ENCODE data around the gene TMEM255B. TPM values are rescaled to one million over a fixed set of nuclear protein-coding genes. Genes with fewer than 3 reads are reported as not detected.
A peak's percentile ranks its signal among the peaks of the same experiment; 100 is the strongest.
"Not testable (repeated sequence)": the region's sequence is repeated elsewhere in the genome, so short reads cannot be mapped to it uniquely, and the experiment has no call there.

TMEM255B gene
- total and polyA plus RNA-seq, 9 donors = 0.60 to 18.6 (median 7.9) TPM

DNA sequence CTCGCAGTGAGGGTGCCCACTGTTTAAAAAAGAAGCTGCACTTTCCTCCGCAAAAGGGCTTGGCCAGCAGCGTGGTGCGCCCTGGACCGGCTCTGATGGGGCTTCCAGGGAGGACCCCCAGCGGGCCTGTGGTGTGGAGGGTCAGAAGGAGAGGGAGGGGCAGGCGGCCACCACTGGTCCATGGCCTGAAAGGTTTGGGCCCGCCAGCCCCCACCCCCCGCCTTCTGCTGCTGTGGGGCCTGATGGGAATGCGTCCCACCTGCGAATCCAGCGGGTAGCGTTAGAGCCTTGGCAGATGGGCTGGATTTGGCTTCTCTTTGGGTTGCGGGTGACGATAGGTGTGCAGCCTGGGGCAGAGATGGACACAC, 34.7 kb downstream of the TMEM255B start:
- WGBS, 3 donors = 93 to 98% (median 94%) methylated on average over 14 to 15 of the region's 15 CpGs
- peak in 1 of 5 donors; percentile 19 for DNase-seq
- H3K4me3 ChIP-seq = no peak overlapping the region

GRCh38 chr13:113794086-113794485, 35.1 kb downstream of the TMEM255B start:
- no peaks in the 10 kb centered on the region for H3K27me3 ChIP-seq
- no peak overlapping the region for H3K4me3 ChIP-seq
- intact Hi-C loops (cut with DNase I) = no loop called here
- peak in 1 of 5 donors; percentile 26 for DNase-seq
- TF ChIP-seq CTCF (IDR thresholded peaks at IDR 0.05) = no peak
- no peak for TF ChIP-seq EP300 (IDR thresholded peaks at IDR 0.05)
- TF ChIP-seq POLR2A (IDR thresholded peaks at IDR 0.05) = no peak
- H3K27ac ChIP-seq = no peak overlapping the region
- 90 to 93% (median 91%) methylated on average over 23 of the region's 23 CpGs for WGBS, 3 donors
- no peaks in the 10 kb centered on the region for H3K4me1 ChIP-seq (ENCODE audit: insufficient read depth)
- no peaks in the 10 kb centered on the region for H3K36me3 ChIP-seq
- H3K9me3 ChIP-seq = no peaks in the 10 kb centered on the region

More for the DNA sequence above, 34.7 kb downstream of the TMEM255B start:
- Histone ChIP-seq H3K27me3 (no peaks in the 10 kb centered on the region), H3K27ac (no peak overlapping the region), H3K36me3 (no peaks in the 10 kb centered on the region), H3K4me1 (ENCODE audit: insufficient read depth) (no peaks in the 10 kb centered on the region), H3K9me3 (no peaks in the 10 kb centered on the region)
- intact Hi-C loops (cut with DNase I) = no loop called here
- TF ChIP-seq CTCF (IDR thresholded peaks at IDR 0.05) (no peak), EP300 (IDR thresholded peaks at IDR 0.05) (no peak), POLR2A (IDR thresholded peaks at IDR 0.05) (no peak)

DNA sequence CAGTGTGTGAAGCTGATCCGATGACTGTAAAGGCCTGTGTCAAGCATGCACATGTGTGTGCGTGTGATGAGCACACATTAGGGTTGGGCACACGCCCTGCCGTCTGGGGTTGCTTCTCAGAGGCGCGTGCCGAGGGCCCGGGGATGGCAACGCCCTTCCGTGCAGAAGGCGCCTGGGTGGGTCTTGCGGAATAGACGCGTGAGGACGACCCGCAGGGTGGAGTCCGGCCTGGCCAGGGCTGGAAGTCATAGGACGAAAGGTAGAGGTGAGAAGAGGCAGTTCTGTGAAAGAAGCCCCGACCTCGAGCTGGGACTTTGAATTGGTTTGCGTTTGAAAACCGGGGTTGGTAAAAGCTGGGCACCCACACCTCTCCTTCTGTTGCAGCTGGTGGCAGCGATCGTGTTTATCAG, 35.7 kb downstream of the TMEM255B start:
- H3K27me3 ChIP-seq = no peaks in the 10 kb centered on the region
- no peak overlapping the region for H3K4me3 ChIP-seq
- no peak overlapping the region for H3K27ac ChIP-seq
- no peaks in the 10 kb centered on the region for H3K36me3 ChIP-seq
- no peaks in the 10 kb centered on the region for H3K4me1 ChIP-seq (ENCODE audit: insufficient read depth)
- intact Hi-C loops (cut with DNase I) = no loop called here
- TF ChIP-seq EP300 (IDR thresholded peaks at IDR 0.05) (no peak), CTCF (IDR thresholded peaks at IDR 0.05) (no peak), POLR2A (IDR thresholded peaks at IDR 0.05) (no peak)
- no peaks in the 10 kb centered on the region for H3K9me3 ChIP-seq
- WGBS, 3 donors = 88% methylated on average over 24 of the region's 24 CpGs
- DNase-seq = peak in 1 of 5 donors; percentile 25

DNA sequence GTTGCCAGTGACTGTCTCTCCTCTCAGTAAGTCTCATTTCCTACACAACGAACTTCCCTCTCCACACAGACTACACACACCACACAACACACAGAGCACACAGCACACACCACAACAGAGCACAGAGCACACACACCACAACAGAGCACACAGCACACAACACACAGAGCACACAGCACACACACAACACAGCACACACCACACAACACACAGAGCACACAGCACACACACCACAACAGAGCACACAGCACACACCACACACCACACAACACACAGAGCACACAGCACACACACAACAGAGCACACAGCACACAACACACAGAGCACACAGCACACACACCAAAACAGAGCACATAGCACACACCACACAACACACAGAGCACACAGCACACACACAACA, 36.3 kb downstream of the TMEM255B start:
- H3K36me3 ChIP-seq; H3K4me3 ChIP-seq; H3K4me1 ChIP-seq (ENCODE audit: insufficient read depth); intact Hi-C loops (cut with DNase I); H3K27me3 ChIP-seq; H3K27ac ChIP-seq; H3K9me3 ChIP-seq: not testable (repeated sequence)
- WGBS, 3 donors = 36 to 54% (median 42%) methylated on average over 1 of the region's 1 CpG
- DNase-seq = peak in 1 of 5 donors; percentile 1

- no peaks in the 10 kb centered on the region for H3K4me1 ChIP-seq (ENCODE audit: insufficient read depth)
- TF ChIP-seq POLR2A (IDR thresholded peaks at IDR 0.05) (no peak), CTCF (IDR thresholded peaks at IDR 0.05) (no peak), EP300 (IDR thresholded peaks at IDR 0.05) (no peak)
- H3K27me3 ChIP-seq = no peaks in the 10 kb centered on the region
- H3K9me3 ChIP-seq = no peaks in the 10 kb centered on the region
- WGBS, 3 donors = 66 to 74% (median 73%) methylated on average over 20 of the region's 20 CpGs
- H3K4me3 ChIP-seq = no peak overlapping the region
- intact Hi-C loops (cut with DNase I) = no loop called here
- H3K36me3 ChIP-seq = no peaks in the 10 kb centered on the region
- DNase-seq = peak in 1 of 5 donors; percentile 30
- no peak overlapping the region for H3K27ac ChIP-seq
Observed at GRCh38 chr13:113796211-113796963, 37.4 kb downstream of the TMEM255B start.
